SK-N-SH (cell line): ENCODE measurements around the gene WDFY2. TPM values are rescaled to one million over a fixed set of nuclear protein-coding genes. Genes with fewer than 3 reads are reported as not detected.
A peak's percentile ranks its signal among the peaks of the same experiment; 100 is the strongest.

ENCODE experiments used
- CHD2 ChIP-seq: fragments of 150-350 bp; IDR thresholded peaks from 2 replicates; pipeline ENCODE4 v1.6.1; 2018; ENCODE audit warnings: low read length; ENCODE audit not compliant: partially characterized antibody
- EP300 ChIP-seq, 2 experiments: IDR thresholded peaks; 2 replicates each; pipeline versions ENCODE4 v1.4.0 to v1.6.1; 2012; ENCODE audit warnings: borderline replicate concordance in 1 of 2, low read depth in 1 of 2, low read length in 1 of 2
- EZH2phosphoT487 ChIP-seq: fragments of 200-600 bp; sonication (generic); IDR thresholded peaks from 2 replicates; pipeline ENCODE4 v1.6.1; 2017; ENCODE audit warnings: low read depth, mixed run types, mild to moderate bottlenecking, antibody characterized with exemption, moderate library complexity, borderline replicate concordance
- FOSL2 ChIP-seq: IDR thresholded peaks from 2 replicates; pipeline ENCODE4 v1.4.0; 2012; ENCODE audit warnings: low read depth, mild to moderate bottlenecking, moderate library complexity, borderline replicate concordance
- IRF3 ChIP-seq: fragments of 150-350 bp; IDR thresholded peaks from 2 replicates; pipeline ENCODE4 v1.6.1; 2016; ENCODE audit warnings: mild to moderate bottlenecking, low read depth, low read length
- JUND ChIP-seq: IDR thresholded peaks from 2 replicates; pipeline ENCODE4 v1.4.0; 2012
- NFIC ChIP-seq: IDR thresholded peaks from 2 replicates; pipeline ENCODE4 v1.4.0; 2012; ENCODE audit warnings: borderline replicate concordance
- PBX3 ChIP-seq: IDR thresholded peaks from 2 replicates; pipeline ENCODE4; 2012
- POLR2AphosphoS5 ChIP-seq: IDR thresholded peaks from 2 replicates; pipeline ENCODE4 v1.6.1; 2012; ENCODE audit warnings: low read depth, low read length
- REST ChIP-seq: IDR thresholded peaks from 2 replicates; pipeline ENCODE4 v1.6.1; 2012; ENCODE audit warnings: mild to moderate bottlenecking, low read depth, low read length, moderate library complexity
- RFX5 ChIP-seq: IDR thresholded peaks from 2 replicates; pipeline ENCODE4 v1.6.1; 2012; ENCODE audit warnings: mild to moderate bottlenecking, improper control_type of control experiment, low read length
- SMC3 ChIP-seq: IDR thresholded peaks from 2 replicates; pipeline ENCODE4 v1.6.1; 2012; ENCODE audit warnings: low read depth, low read length, improper control_type of control experiment
- YY1 ChIP-seq: IDR thresholded peaks from 2 replicates; pipeline ENCODE4 v1.4.0; 2012; ENCODE audit warnings: low read depth, mild to moderate bottlenecking
- ZBTB33 ChIP-seq: IDR thresholded peaks from 2 replicates; pipeline ENCODE4 v1.4.0; 2012; ENCODE audit warnings: low read depth, borderline replicate concordance
- polyA plus RNA-seq, 3 experiments: library from polyadenylated mRNA; depleted of rRNA; stranded (reverse); fragments of >200 nt; gene quantifications; 2 replicates each; pipeline ENCODE4 v1.2.3, GENCODE V29; 2012

WDFY2 gene
- polyA plus RNA-seq, 1 of the 3 experiments (the other 2 are of a cell fraction): 4.1 TPM

GRCh38 chr13:51643882-51644281 is 59.6 kb downstream of the WDFY2 start (continued):
- TF ChIP-seq REST: no peak
- TF ChIP-seq IRF3: no peak
- TF ChIP-seq ZBTB33: peak; percentile 50; the same call in 1 of the 2 replicates
- peak; percentile 75; the same call in 1 of the 2 replicates for TF ChIP-seq FOSL2
- peak; percentile 32; the same call in 1 of the 2 replicates for TF ChIP-seq POLR2AphosphoS5
- peak in 1 of 2 experiments; percentile 83; a peak in 1 of 4 replicates for TF ChIP-seq EP300 (IDR thresholded peaks at IDR 0.05; ENCODE audit: borderline replicate concordance in 1 of 2, low read depth in 1 of 2, low read length in 1 of 2)
- TF ChIP-seq YY1: no peak
- no peak for TF ChIP-seq EZH2phosphoT487
- TF ChIP-seq JUND: peak; percentile 61
- peak; percentile 66 for TF ChIP-seq NFIC
- no peak for TF ChIP-seq RFX5
- no peak for TF ChIP-seq CHD2
- peak; percentile 74 for TF ChIP-seq PBX3
- TF ChIP-seq SMC3: no peak
